NAMALWA (cell line): ENCODE measurements around the gene TNFSF10.

Experiments used
- DNase-seq: peaks from one replicate; pipeline ENCODE4 v3.0.0-alpha.2; 2015; ENCODE audit warnings: low spot score

Gene TNFSF10

DNA sequence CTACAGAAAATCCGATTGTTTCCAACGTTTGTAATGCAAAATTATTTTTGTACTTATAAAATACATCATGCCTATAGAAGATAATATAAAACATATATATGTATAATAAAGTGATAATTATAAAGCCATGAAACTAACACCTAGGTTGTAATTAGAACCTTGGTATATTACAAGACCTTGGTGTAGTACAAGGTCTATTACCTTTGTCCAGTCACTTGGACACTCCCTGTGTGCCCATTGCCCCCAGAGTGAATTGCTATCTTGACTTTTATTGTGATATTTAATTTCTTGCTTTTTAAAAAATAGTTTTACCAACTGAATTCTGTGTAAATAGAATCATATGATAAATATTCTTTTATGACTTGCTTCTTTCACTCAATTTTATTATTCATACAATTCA is 20.7 kb upstream of the TNFSF10 start:
- no peak for DNase-seq

DNA sequence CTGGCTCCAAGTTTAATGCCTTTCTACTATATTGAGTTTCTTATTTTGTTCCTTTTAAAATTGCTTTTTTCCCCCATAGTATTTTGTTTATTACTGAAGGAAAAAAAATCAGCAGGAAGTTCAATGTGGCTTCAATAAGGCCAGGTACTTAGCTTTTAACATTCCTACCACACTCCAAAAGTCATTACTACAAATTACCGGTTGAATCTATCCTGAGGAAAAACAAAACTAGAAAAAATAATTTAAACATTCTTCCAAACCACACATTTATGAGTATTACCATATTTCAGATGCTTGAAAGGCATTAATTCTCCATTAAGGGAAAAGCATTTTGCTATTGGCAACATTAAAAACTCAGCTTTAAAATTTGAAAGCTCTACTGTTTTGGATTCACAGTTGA is 20.2 kb upstream of the TNFSF10 start:
- no peak for DNase-seq

DNA sequence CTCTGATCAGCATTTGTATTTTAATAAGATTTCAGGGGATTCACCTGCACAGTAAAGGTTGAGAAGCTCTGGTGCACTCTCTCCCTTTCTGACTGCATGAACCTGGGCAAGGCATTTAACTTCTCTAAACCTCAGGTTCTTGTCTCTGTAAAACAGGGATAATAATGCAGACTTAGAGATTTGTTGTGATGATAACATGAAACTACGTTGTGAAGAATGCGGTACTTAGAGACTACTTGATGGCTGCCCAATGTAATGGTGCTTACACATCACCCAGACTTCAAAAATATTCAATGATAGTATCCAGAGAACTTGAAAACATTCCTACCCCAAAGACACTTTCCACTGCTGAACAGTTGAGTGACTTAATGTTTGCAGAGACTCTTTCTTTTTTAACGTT is 19.8 kb upstream of the TNFSF10 start:
- DNase-seq = no peak

DNA sequence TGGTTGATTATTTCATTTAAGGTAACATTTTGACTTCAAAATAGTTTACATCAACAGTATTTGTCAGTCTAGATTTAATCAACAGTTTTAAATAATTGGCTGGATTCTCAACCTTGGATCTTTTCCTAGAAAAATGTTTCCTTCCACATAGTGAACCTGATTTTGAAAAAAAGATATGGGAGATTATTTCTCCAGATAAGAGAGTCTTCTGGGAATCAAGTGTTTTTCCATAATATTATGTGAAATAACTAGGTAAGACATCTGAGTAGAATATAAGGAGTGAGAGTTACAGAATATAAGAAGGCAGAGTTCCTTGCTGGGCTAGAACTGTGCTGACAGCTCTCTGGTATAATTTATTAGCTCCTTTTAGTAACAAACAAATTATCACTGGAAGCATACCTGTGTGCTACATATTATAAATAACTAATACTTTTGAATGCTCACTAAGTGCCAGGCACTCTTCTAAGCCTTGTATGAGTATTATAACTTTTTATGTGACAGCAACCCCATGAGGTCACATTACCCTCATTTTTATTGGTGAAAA is 18.8 kb upstream of the TNFSF10 start:
- DNase-seq = no peak

DNA sequence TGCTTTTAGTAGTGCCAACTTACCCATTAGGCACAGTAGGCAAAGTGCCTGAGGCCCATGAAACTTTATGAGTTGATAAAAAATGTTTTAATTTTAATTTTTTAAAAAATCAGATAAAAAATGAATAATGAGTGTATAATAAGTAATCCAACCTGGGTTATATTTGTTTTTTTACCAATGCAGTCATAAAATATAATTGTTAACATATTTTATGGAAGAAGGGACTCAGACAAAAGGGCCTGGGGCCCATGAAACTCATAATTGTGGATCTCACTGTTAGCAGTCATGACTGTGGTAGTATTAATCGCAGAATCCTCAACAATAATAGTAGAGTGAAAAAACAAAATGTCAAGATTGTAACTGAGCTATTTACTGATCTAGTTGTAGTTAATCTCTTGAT is 16.8 kb upstream of the TNFSF10 start:
- DNase-seq = no peak

DNA sequence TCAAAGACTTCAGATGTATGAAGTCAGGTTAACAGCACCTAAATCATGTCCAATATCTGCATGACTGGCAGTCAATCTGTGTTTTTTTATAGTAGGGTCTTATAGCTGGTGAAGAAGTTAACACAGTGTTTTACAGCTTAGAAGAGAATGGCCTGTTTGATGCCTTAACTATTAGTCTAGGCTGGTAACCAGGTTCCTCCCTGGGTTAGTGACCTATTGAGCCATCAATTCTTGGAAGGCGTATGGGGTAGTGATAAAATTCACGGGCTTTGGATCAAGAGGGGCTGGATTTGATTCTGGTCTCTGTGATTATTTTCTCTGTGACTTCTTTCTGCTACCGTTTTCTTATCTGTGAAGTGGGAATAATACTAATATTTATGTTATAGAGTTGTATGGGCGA is 16.0 kb upstream of the TNFSF10 start:
- no peak for DNase-seq

- DNase-seq = no peak
Measured at GRCh38 chr3:172538368-172539151, 15.3 kb upstream of the TNFSF10 start.

- no peak for DNase-seq
Measured at GRCh38 chr3:172537507-172538158, 14.4 kb upstream of the TNFSF10 start.

- DNase-seq = no peak
Measured at GRCh38 chr3:172536993-172537419, 13.8 kb upstream of the TNFSF10 start.

DNA sequence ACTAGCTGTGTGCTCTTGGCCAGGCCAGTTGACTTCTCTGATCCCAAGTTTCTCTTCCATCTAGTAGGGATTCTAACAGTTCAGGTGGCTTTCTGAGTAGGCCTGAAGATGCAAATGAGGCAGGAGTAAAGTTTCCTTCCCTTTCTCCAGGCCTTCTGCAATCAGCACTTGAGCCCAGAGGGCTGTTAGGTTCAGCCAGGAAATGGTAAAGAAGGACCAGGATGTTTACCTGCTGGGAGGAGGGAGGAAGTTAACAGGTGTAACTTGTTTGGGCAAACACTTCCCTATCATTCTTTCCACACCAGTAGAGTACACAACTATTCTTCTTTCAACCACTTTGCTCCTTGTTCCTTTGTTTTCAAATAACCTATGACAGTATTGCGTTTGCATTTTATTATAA is 13.3 kb upstream of the TNFSF10 start:
- no peak for DNase-seq

DNA sequence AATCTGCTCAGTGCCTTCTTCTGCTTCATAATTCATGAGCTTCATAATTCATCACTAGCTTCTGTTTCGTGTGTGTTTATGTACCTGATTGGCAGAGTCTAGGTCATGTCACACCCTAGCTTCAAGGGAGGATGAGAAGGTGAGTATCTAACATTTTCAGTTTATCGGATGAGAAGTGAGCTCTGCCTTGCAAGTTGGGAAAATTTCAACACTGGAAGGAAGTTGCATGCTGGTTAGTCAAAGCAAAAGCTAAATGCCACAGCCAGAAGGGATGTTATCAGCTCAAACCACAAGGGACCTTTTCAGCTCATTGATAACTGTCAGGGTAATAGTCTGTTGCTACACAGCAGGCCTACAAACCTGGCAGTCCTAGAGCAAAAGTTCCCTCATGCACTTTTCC is 7.3 kb upstream of the TNFSF10 start:
- DNase-seq = no peak

- DNase-seq = no peak
Measured at GRCh38 chr3:172530101-172530561, 6.9 kb upstream of the TNFSF10 start.

DNA sequence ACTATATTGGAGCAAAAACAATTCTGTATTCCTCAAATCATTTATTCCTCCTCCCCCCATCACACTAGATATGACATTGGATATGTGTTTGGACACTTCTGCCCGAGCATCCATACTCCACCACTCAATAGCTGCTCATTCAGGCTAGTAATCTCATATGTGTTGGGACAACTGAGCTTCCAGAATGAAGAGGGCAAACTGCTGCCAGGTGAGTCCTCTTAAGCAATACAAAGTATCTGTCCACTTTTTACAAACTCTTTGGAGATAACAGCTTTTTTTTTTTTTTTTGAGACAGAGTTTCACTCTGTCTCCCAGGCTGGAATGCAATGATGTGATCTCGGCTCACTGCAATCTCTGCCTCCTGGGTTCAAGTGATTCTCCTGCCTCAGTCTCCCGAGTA is 5.4 kb upstream of the TNFSF10 start:
- no peak for DNase-seq

GRCh38 chr3:172527306-172527705 is 4.1 kb upstream of the TNFSF10 start:
- no peak for DNase-seq

- DNase-seq = no peak
Measured at GRCh38 chr3:172525116-172525613, 1.9 kb upstream of the TNFSF10 start.

DNA sequence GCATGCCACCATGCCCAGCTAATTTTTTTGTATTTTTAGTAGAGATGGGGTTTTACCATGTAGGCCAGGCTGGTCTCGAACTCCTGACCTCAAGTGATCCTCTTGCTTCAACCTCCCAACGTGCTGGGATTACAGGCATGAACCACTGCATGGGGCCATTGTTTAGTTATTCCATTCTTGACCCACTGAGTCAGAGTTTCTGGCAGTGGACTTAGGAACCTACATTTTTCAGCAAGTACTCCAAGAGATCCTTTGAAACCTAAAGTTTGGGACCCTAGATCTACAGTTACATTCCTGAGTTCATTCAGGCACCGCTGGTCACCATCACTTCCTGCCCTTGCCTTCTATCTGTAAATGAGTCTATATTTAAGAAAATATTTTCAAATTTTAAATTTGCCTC is 1.4 kb upstream of the TNFSF10 start:
- DNase-seq = no peak

- peak; percentile 30 for DNase-seq
Measured at GRCh38 chr3:172521837-172522726, 1.1 kb downstream of the TNFSF10 start.

GRCh38 chr3:172520301-172520831 is 2.9 kb downstream of the TNFSF10 start:
- no peak for DNase-seq

DNA sequence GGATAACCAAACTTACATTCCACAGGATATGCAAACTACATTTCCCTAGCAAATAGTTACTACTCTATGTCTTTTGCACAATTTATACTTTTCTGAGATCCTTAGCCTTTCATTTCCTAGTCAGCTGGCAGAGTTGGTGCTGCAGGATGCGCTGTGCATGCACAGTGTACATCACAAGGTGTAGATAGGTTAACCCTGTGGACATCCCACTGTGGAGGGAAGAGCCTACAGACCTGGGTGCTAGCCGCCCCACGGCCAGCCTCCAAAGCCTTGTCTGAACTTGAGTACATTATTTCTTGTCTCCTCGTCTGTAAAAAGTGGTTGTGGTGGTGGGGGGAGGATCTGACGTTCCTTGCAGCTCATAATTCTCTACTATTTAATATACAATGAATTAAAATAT is 3.5 kb downstream of the TNFSF10 start:
- no peak for DNase-seq

GRCh38 chr3:172518929-172519640 is 4.1 kb downstream of the TNFSF10 start:
- DNase-seq = no peak

DNA sequence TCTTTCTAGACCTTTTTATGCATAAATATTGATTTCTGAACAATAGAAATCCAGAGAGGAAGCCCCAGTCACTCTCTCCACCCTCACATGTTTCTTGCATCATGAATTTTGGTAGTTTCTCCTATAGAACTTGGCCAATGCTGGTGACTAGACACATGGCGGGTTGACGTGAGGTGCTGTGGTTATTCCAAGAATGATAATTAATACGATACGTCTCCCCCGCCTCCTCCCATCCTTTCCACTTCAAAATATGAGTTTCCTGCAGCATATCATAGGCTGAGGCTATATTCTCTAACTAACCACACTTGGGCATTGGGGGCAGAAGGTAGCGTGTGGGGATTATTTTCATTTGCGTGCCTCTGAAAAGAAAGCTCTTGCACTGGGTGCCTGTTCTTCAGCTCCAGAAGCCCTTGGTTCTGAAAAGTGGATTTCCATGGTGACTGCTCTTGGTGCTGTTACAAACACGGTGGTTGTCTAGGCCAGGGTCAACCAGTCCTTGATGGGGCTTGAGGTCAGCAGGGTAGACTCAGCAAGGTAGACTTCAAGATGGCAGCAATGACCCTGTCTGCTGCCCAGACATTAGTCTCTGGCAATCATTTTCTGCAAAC is 5.3 kb downstream of the TNFSF10 start:
- DNase-seq = no peak
